H9 (cell line): ENCODE results near the gene KRTAP5-6. TPM values are rescaled to one million over a fixed set of nuclear protein-coding genes. Genes with fewer than 3 reads are reported as not detected.

ENCODE experiments used
- DNase-seq: peaks from one replicate; pipeline ENCODE4 v3.0.0-alpha.2; 2017
- H2AFZ ChIP-seq: one replicate; pipeline ENCODE4 v1.6.1; 2013; ENCODE audit warnings: mild to moderate bottlenecking, low read length, control low read depth, moderate library complexity
- H2AK5ac ChIP-seq: 2 replicates; pipeline ENCODE4 v1.6.1; 2013; ENCODE audit warnings: low read length, control low read depth, mixed read lengths; ENCODE audit not compliant: insufficient read length
- H2BK120ac ChIP-seq: one replicate; pipeline ENCODE4 v1.6.1; 2013; ENCODE audit warnings: low read depth, mild to moderate bottlenecking, low read length, control low read depth, inconsistent platforms; ENCODE audit not compliant: poor library complexity, severe bottlenecking
- H2BK12ac ChIP-seq: 2 replicates; pipeline ENCODE4 v1.6.1; 2013; ENCODE audit warnings: low read length, control low read depth, mixed read lengths, low read depth; ENCODE audit not compliant: insufficient read length
- H2BK15ac ChIP-seq: 2 replicates; pipeline ENCODE4 v1.6.1; 2013; ENCODE audit warnings: low read depth, low read length, control low read depth
- H2BK20ac ChIP-seq: one replicate; pipeline ENCODE4 v1.6.1; 2013; ENCODE audit warnings: low read depth, mild to moderate bottlenecking, low read length, control low read depth, inconsistent platforms; ENCODE audit not compliant: poor library complexity, severe bottlenecking
- H2BK5ac ChIP-seq: 2 replicates; pipeline ENCODE4 v1.6.1; 2013; ENCODE audit warnings: low read length, control low read depth, mixed read lengths; ENCODE audit not compliant: insufficient read length
- H3K14ac ChIP-seq: 2 replicates; pipeline ENCODE4 v1.6.1; 2013; ENCODE audit warnings: low read length, control low read depth; ENCODE audit not compliant: insufficient read depth
- H3K18ac ChIP-seq: 2 replicates; pipeline ENCODE4 v1.6.1; 2013; ENCODE audit warnings: low read depth, mild to moderate bottlenecking, mixed read lengths, low read length, control low read depth; ENCODE audit not compliant: insufficient read length
- H3K23ac ChIP-seq: 2 replicates; pipeline ENCODE4 v1.6.1; 2013; ENCODE audit warnings: low read length, control low read depth, mixed read lengths, low read depth; ENCODE audit not compliant: insufficient read length
- H3K23me2 ChIP-seq: 2 replicates; pipeline ENCODE4 v1.6.1; 2013; ENCODE audit warnings: low read depth, mild to moderate bottlenecking, mixed read lengths, low read length, control low read depth; ENCODE audit not compliant: insufficient read length, poor library complexity, severe bottlenecking
- H3K27ac ChIP-seq: 2 replicates; pipeline ENCODE4 v1.5.1; 2013; ENCODE audit warnings: low read length, control low read depth, mixed read lengths, low read depth; ENCODE audit not compliant: insufficient read length
- H3K27me3 ChIP-seq: 2 replicates; pipeline ENCODE4 v1.6.1; 2013; ENCODE audit warnings: low read length, control low read depth, inconsistent platforms; ENCODE audit not compliant: insufficient read depth
- H3K4ac ChIP-seq: 2 replicates; pipeline ENCODE4 v1.6.1; 2013; ENCODE audit warnings: low read depth, mild to moderate bottlenecking, control low read depth, inconsistent platforms, low read length, moderate library complexity
- H3K4me1 ChIP-seq: 2 replicates; pipeline ENCODE4 v1.6.1; 2013; ENCODE audit warnings: low read length, control low read depth, inconsistent platforms; ENCODE audit not compliant: insufficient read depth
- H3K4me2 ChIP-seq: 2 replicates; pipeline ENCODE4 v1.6.1; 2013; ENCODE audit warnings: low read length, control low read depth, mixed read lengths; ENCODE audit not compliant: insufficient read length, insufficient read depth
- H3K56ac ChIP-seq: 2 replicates; pipeline ENCODE4 v1.6.1; 2013; ENCODE audit warnings: low read depth, mild to moderate bottlenecking, mixed read lengths, low read length, control low read depth; ENCODE audit not compliant: insufficient read length
- H3K79me1 ChIP-seq: 2 replicates; pipeline ENCODE4 v1.6.1; 2013; ENCODE audit warnings: low read depth, mild to moderate bottlenecking, moderate library complexity, low read length, control low read depth, inconsistent platforms; ENCODE audit not compliant: insufficient read depth, poor library complexity, severe bottlenecking
- H3K79me2 ChIP-seq: 2 replicates; pipeline ENCODE4 v1.6.1; 2013; ENCODE audit warnings: low read length, control low read depth, inconsistent platforms; ENCODE audit not compliant: insufficient read depth
- H3K9ac ChIP-seq: 2 replicates; pipeline ENCODE4 v1.6.1; 2013; ENCODE audit warnings: low read length, control low read depth, mixed read lengths; ENCODE audit not compliant: insufficient read length; ENCODE audit errors: extremely low read depth
- H3K9me3 ChIP-seq: one replicate; pipeline ENCODE4 v1.6.1; 2013; ENCODE audit warnings: low read depth, low read length, inconsistent platforms; ENCODE audit not compliant: control insufficient read depth
- H3T11ph ChIP-seq: one replicate; pipeline ENCODE4 v1.6.1; 2013; ENCODE audit warnings: mild to moderate bottlenecking, low read length, control low read depth, inconsistent platforms
- H4K20me1 ChIP-seq: one replicate; pipeline ENCODE4 v1.6.1; 2013; ENCODE audit not compliant: control insufficient read depth, insufficient read length, insufficient read depth
- H4K5ac ChIP-seq: 2 replicates; pipeline ENCODE4 v1.6.1; 2013; ENCODE audit warnings: low read depth, mild to moderate bottlenecking, mixed read lengths, low read length, control low read depth; ENCODE audit not compliant: insufficient read length
- H4K8ac ChIP-seq: replicated peaks from 2 replicates; pipeline ENCODE4 v1.6.1; 2013; ENCODE audit warnings: low read length, control low read depth, mixed read lengths, low read depth; ENCODE audit not compliant: insufficient read length
- H4K91ac ChIP-seq: 2 replicates; pipeline ENCODE4 v1.6.1; 2013; ENCODE audit warnings: low read depth, mild to moderate bottlenecking, moderate library complexity, mixed read lengths, low read length, control low read depth; ENCODE audit not compliant: insufficient read length
- H3K27ac Mint-ChIP-seq, 3 experiments: 2 replicates in 2 of 3; 3 replicates in 1 of 3; pipeline ENCODE4 v1.8.0; 2020 to 2021; ENCODE audit warnings: mixed read lengths in 3 of 3, mild to moderate bottlenecking in 1 of 3, moderate library complexity in 1 of 3
- H3K27me3 Mint-ChIP-seq: 2 replicates; pipeline ENCODE4 v1.8.0; 2021; ENCODE audit warnings: low read depth, mild to moderate bottlenecking, moderate library complexity, mixed read lengths
- H3K36me3 Mint-ChIP-seq, 3 experiments: 2 replicates in 2 of 3; 3 replicates in 1 of 3; pipeline ENCODE4 v1.8.0; 2020 to 2021; ENCODE audit warnings: low read depth in 3 of 3, mixed read lengths in 3 of 3; ENCODE audit not compliant: insufficient read depth in 1 of 3
- H3K4me1 Mint-ChIP-seq, 2 experiments: 2 replicates each; pipeline ENCODE4 v1.8.0; 2020; ENCODE audit warnings: mixed read lengths in 2 of 2
- H3K4me3 Mint-ChIP-seq, 2 experiments: 2 replicates in 1 of 2; 3 replicates in 1 of 2; pipeline ENCODE4 v1.8.0; 2020 to 2021; ENCODE audit warnings: mild to moderate bottlenecking in 2 of 2, mixed read lengths in 2 of 2, moderate library complexity in 1 of 2
- H3K9me3 Mint-ChIP-seq, 2 experiments: 2 replicates in 1 of 2; 3 replicates in 1 of 2; pipeline ENCODE4 v1.8.0; 2020; ENCODE audit warnings: mild to moderate bottlenecking in 2 of 2, mixed read lengths in 2 of 2, moderate library complexity in 1 of 2
- WGBS: extraction: QIAGEN DNeasy Blood & Tissue Kit; methylation state at CpG from one replicate; pipeline ENCODE4 v1.1.7; 2013; ENCODE audit warnings: missing lambda C conversion rate, low lambda C conversion rate, mixed read lengths; ENCODE audit not compliant: insufficient read length; ENCODE audit errors: extremely low coverage; 5-methylcytosine and 5-hydroxymethylcytosine counted together
- total RNA-seq: library from RNA; stranded (reverse); gene quantifications from 2 replicates; pipeline ENCODE4 v1.2.1, GENCODE V29; 2021
- TF ChIP-seq, protein P1 (sequence below): fragments of 200-600 bp; sonication (generic); conservative IDR thresholded peaks from 3 replicates; pipeline ENCODE4 v1.8.0; 2021; ENCODE audit warnings: antibody characterized with exemption, mild to moderate bottlenecking

The KRTAP5-6 gene
- total RNA-seq, 1 experiment from 2014 or later: not detected

DNA sequence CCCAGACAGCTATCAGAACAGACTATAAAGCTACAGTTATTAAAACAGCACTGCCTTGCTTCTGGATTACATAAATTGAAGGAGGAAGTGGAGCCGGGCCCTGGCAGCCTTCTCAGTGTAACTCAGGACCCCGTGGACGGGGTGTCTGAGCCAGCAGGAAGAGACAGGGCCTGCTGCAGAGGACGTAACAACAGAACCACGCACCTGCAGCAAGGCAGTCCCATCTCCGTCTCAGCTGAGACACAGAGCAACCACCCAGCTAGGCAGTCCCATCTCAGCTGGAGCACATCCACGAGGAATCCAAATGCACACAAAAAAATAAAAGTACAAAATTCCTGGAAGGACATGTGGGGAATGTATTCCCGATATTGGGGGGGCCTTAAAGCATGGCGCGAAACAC, 17.1 kb upstream of the KRTAP5-6 start:
- Histone ChIP-seq H3K56ac (no peak overlapping the region), H3K9me3 (no peaks in the 10 kb centered on the region), H3K79me1 (no peaks in the 10 kb centered on the region), H4K5ac (no peak overlapping the region), H3K4me2 (no peak overlapping the region), H3K18ac (no peak overlapping the region), H2BK15ac (no peak overlapping the region), H2AFZ (no peak overlapping the region), H2AK5ac (no peak overlapping the region), H3K14ac (no peak overlapping the region), H2BK5ac (no peak overlapping the region), H3T11ph (no peak overlapping the region), H3K4ac (no peak overlapping the region), H3K27ac (no peak overlapping the region), H4K20me1 (no peaks in the 10 kb centered on the region), H3K9ac (no peak overlapping the region), H4K91ac (no peak overlapping the region), H3K23me2 (no peaks in the 10 kb centered on the region), H3K4me1 (no peaks in the 10 kb centered on the region), H3K79me2 (no peaks in the 10 kb centered on the region), H2BK12ac (no peak overlapping the region), H4K8ac (no peak overlapping the region), H2BK120ac (no peak overlapping the region), H3K23ac (no peak overlapping the region), H2BK20ac (no peak overlapping the region), H3K27me3 (no peaks in the 10 kb centered on the region)
- peaks cover 16% of the 10 kb centered on the region for H3K27me3 Mint-ChIP-seq
- no peak overlapping the region; a peak in 1 of 7 replicates for H3K27ac Mint-ChIP-seq
- TF ChIP-seq, protein P1, sequence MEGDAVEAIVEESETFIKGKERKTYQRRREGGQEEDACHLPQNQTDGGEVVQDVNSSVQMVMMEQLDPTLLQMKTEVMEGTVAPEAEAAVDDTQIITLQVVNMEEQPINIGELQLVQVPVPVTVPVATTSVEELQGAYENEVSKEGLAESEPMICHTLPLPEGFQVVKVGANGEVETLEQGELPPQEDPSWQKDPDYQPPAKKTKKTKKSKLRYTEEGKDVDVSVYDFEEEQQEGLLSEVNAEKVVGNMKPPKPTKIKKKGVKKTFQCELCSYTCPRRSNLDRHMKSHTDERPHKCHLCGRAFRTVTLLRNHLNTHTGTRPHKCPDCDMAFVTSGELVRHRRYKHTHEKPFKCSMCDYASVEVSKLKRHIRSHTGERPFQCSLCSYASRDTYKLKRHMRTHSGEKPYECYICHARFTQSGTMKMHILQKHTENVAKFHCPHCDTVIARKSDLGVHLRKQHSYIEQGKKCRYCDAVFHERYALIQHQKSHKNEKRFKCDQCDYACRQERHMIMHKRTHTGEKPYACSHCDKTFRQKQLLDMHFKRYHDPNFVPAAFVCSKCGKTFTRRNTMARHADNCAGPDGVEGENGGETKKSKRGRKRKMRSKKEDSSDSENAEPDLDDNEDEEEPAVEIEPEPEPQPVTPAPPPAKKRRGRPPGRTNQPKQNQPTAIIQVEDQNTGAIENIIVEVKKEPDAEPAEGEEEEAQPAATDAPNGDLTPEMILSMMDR: no peak
- no CpG with 5 or more reads among the region's 10 CpGs for WGBS
- peaks cover 0 to 2% of the 10 kb centered on the region in 2 experiments; a peak in 1 of 4 replicates for H3K4me1 Mint-ChIP-seq
- no peaks in the 10 kb centered on the region for H3K36me3 Mint-ChIP-seq
- DNase-seq: no peak
- no peak overlapping the region for H3K4me3 Mint-ChIP-seq
- no peaks in the 10 kb centered on the region for H3K9me3 Mint-ChIP-seq
